ENCODE data around the gene DUSP5.
A peak's percentile ranks its signal among the peaks of the same experiment; 100 is the strongest.

The DUSP5 gene

GRCh38 chr10:110501142-110501937 is 3.6 kb downstream of the DUSP5 start:
- peak; percentile 76 for DNase-seq

GRCh38 chr10:110502072-110502845 is 4.6 kb downstream of the DUSP5 start:
- DNase-seq = no peak

- DNase-seq = no peak
These were observed 5.2 kb downstream of the DUSP5 start for GRCh38 chr10:110502851-110503301.

- DNase-seq = no peak
These were observed 5.9 kb downstream of the DUSP5 start for GRCh38 chr10:110503528-110504110.

GRCh38 chr10:110504111-110504735 is 6.5 kb downstream of the DUSP5 start:
- DNase-seq = no peak

- no peak for DNase-seq
These were observed 7.5 kb downstream of the DUSP5 start for GRCh38 chr10:110505130-110505770.

GRCh38 chr10:110506448-110506847 is 8.7 kb downstream of the DUSP5 start:
- DNase-seq = no peak

- DNase-seq = no peak
These were observed 9.6 kb downstream of the DUSP5 start for GRCh38 chr10:110507346-110507745.

- no peak for DNase-seq
These were observed 10.6 kb downstream of the DUSP5 start for GRCh38 chr10:110508159-110508788.

- no peak for DNase-seq
These were observed 11.3 kb downstream of the DUSP5 start for GRCh38 chr10:110508806-110509544.

- DNase-seq = no peak
These were observed 11.9 kb downstream of the DUSP5 start for GRCh38 chr10:110509560-110509959.

GRCh38 chr10:110510086-110510485 is 12.4 kb downstream of the DUSP5 start:
- no peak for DNase-seq

- DNase-seq = no peak
These were observed 13.0 kb downstream of the DUSP5 start for GRCh38 chr10:110510730-110511129.

- no peak for DNase-seq
These were observed 14.2 kb downstream of the DUSP5 start for GRCh38 chr10:110511734-110512449.

GRCh38 chr10:110512461-110513187 is 14.9 kb downstream of the DUSP5 start:
- peak; percentile 67 for DNase-seq

GRCh38 chr10:110513949-110514348 is 16.2 kb downstream of the DUSP5 start:
- DNase-seq = no peak

GRCh38 chr10:110514848-110515247 is 17.1 kb downstream of the DUSP5 start:
- DNase-seq = no peak

GRCh38 chr10:110516815-110517492 is 19.2 kb downstream of the DUSP5 start:
- no peak for DNase-seq

- no peak for DNase-seq
These were observed 24.8 kb downstream of the DUSP5 start for GRCh38 chr10:110522365-110522988.

Measured in T1000 (cell line).